Measurements from ENCODE around the gene PPP2R2B.

PPP2R2B gene

GRCh38 chr5:146716636-146717035 lies 161.9 kb downstream of the PPP2R2B start:
- in situ Hi-C loops (cut with HindIII; ENCODE audit: low pct_ligation_motif_present, low sequenced_read_pairs) = no loop called here
- H3K27me3 ChIP-seq (replicated peaks) = no peaks in the 10 kb centered on the region
- H3K27ac ChIP-seq = no peak overlapping the region
- no peak for TF ChIP-seq CTCF (IDR thresholded peaks at IDR 0.05; ENCODE audit: low read depth, low read length, missing control alignments)
- H3K36me3 ChIP-seq (replicated peaks) = no peaks in the 10 kb centered on the region
- DNase-seq = no peak
- no peak overlapping the region for H3K4me3 ChIP-seq (ENCODE audit: low read depth, low read length)

GRCh38 chr5:146710348-146710747 lies 168.2 kb downstream of the PPP2R2B start:
- Histone ChIP-seq H3K4me3 (ENCODE audit: low read depth, low read length) (no peak overlapping the region), H3K27ac (no peak overlapping the region), H3K36me3 (replicated peaks) (no peaks in the 10 kb centered on the region), H3K27me3 (replicated peaks) (no peaks in the 10 kb centered on the region)
- no peak for TF ChIP-seq CTCF (IDR thresholded peaks at IDR 0.05; ENCODE audit: low read depth, low read length, missing control alignments)
- in situ Hi-C loops (cut with HindIII; ENCODE audit: low pct_ligation_motif_present, low sequenced_read_pairs) = no loop called here
- DNase-seq = no peak

DNA sequence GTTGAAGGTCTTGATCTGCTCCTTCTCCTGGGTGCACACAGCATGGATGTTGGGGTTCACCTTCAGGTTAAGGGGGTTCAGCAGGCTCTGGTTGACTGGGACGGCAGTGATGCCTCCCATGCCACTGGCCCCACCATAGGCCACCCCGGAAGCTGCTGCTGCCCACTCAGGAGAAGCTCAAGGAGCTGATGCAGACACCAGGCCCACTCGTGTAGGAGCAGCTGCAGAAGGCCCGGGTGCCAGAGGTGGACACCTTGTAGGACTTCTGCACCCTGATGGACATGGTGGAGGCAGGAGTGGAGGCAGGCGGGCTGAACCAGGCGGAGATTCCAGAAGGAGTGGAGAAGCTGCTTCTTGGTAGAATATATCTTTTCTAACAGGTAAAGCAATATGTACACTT lies 171.2 kb downstream of the PPP2R2B start:
- in situ Hi-C loops (cut with HindIII; ENCODE audit: low pct_ligation_motif_present, low sequenced_read_pairs) = no loop called here
- no peak for TF ChIP-seq CTCF (IDR thresholded peaks at IDR 0.05; ENCODE audit: low read depth, low read length, missing control alignments)
- Histone ChIP-seq H3K4me3 (ENCODE audit: low read depth, low read length) (no peak overlapping the region), H3K36me3 (replicated peaks) (no peaks in the 10 kb centered on the region), H3K27me3 (replicated peaks) (no peaks in the 10 kb centered on the region), H3K27ac (no peak overlapping the region)
- DNase-seq = no peak

- Histone ChIP-seq H3K27me3 (replicated peaks) (no peaks in the 10 kb centered on the region), H3K36me3 (replicated peaks) (no peaks in the 10 kb centered on the region), H3K27ac (no peak overlapping the region), H3K4me3 (ENCODE audit: low read depth, low read length) (no peak overlapping the region)
- in situ Hi-C loops (cut with HindIII; ENCODE audit: low pct_ligation_motif_present, low sequenced_read_pairs) = no loop called here
- TF ChIP-seq CTCF (IDR thresholded peaks at IDR 0.05; ENCODE audit: low read depth, low read length, missing control alignments) = peak; percentile 6
- no peak for DNase-seq
These were observed 172.1 kb downstream of the PPP2R2B start for GRCh38 chr5:146706321-146706972.

GRCh38 chr5:146704949-146705665 lies 173.4 kb downstream of the PPP2R2B start:
- in situ Hi-C loops (cut with HindIII; ENCODE audit: low pct_ligation_motif_present, low sequenced_read_pairs) = no loop called here
- H3K4me3 ChIP-seq (ENCODE audit: low read depth, low read length) = no peak overlapping the region
- H3K27ac ChIP-seq = no peak overlapping the region

More at GRCh38 chr5:146704949-146705665, 173.4 kb downstream of the PPP2R2B start:
- DNase-seq = no peak
- H3K36me3 ChIP-seq (replicated peaks) = no peaks in the 10 kb centered on the region
- TF ChIP-seq CTCF (IDR thresholded peaks at IDR 0.05; ENCODE audit: low read depth, low read length, missing control alignments) = no peak
- H3K27me3 ChIP-seq (replicated peaks) = no peaks in the 10 kb centered on the region
